Eye (tissue), 1 donor: ENCODE results near the gene CHD5.

Source experiments
- DNase-seq: peaks from one replicate; pipeline ENCODE4 v3.0.0-alpha.2; 2015

CHD5 gene

DNA sequence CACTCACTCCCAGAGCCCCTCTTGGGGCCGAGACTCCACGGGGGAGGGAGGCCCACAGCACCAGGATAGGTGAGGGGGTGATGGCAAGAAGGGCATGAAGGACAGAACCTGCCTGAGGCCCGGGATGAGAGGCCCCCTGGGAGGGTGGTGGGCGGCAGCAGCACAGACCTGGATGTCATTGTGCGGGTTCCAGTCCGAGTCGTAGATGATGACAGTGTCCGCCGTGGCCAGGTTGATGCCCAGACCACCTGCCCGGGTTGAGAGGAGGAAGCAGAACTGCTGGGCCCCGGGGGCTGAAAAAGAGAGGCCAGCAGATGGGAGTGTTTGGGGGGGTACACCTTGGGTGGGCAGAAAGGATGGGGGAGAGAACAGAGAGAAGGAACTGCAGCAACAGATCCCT is 50.1 kb downstream of the CHD5 start:
- DNase-seq = no peak

DNA sequence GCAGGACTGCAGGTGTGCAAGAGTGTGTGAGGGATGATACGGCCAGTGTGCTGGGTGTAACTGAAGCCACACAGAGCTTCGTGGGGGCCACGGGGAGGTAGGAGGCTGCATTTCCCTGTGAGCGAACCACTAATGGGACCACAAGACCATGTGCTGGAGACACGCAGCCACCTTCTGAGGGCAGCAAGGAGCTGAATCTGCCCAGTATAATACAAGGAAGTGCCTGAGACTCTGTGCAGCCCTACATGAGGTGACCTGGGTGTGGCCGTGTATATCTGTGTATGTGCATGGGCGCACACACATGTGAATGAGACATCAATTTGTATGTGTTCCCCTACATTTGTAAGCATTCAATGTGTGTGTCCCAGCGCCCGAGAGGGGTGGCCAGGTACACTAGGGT is 50.8 kb downstream of the CHD5 start:
- no peak for DNase-seq

DNA sequence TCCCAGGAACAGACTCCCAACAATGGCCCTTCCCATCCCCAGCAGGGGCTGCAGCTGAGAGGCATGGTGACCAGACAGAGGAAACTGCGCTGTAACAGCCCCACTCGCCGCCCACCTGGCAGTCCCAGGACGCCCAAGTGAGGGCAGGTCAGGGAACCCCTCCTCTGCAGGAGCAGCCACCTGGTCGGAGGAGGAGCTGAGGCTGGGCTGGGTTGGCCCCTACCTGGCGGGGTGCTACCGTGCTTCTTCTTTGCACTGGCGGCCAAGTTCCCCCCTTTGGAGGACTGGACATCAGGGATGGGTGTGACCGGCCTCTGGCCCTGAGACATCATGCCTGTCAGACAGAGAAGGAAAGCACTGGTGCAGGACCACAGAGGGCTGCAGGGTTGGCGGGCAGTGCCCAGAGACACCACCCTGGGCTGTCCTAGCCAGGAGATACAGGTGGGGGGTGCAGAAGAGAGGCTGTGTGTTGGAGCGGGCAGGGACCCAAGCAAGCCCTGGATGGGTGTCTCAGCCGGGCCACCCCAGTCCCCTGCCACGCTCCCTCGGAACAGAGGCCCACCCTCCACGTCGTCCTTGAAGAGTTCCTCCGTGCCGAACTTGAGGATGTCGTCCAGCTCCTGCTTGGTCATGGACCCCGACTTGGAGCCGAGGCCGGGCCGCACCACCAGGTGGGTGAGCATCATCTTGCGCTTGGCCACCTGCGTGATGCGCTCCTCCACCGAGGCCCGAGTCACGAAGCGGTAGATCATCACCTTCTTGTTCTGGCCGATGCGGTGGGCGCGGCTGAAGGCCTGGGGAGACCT is 51.6 kb downstream of the CHD5 start:
- DNase-seq = no peak

DNA sequence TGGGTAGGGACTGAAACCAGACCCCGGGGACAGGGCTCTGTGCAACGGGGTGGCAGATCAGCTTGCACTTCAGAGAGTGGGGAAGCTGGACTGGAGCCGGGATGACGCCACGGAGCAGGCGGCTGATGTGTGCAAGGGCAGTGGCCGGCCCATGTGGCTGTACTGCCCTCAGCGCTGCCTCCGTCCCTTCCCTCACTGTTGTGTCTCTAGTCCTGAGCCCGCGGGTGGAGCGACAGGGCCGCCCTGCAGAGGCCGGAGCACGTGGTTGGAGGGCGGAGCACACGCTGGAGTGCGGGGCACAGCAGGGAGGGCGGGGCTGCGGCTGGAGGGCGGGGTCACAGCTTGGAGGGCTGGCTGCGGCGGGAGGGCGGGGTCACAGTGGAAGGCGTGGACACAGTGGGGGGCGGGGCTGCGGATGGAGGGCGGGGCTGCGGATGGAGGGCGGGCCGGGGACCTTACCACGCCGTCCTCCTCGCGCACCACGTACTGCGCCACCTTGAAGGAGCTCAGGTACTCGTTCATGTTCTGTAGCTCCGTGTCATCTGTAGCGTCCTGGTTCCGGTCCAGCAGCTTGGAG is 52.4 kb downstream of the CHD5 start:
- DNase-seq = peak; percentile 89

DNA sequence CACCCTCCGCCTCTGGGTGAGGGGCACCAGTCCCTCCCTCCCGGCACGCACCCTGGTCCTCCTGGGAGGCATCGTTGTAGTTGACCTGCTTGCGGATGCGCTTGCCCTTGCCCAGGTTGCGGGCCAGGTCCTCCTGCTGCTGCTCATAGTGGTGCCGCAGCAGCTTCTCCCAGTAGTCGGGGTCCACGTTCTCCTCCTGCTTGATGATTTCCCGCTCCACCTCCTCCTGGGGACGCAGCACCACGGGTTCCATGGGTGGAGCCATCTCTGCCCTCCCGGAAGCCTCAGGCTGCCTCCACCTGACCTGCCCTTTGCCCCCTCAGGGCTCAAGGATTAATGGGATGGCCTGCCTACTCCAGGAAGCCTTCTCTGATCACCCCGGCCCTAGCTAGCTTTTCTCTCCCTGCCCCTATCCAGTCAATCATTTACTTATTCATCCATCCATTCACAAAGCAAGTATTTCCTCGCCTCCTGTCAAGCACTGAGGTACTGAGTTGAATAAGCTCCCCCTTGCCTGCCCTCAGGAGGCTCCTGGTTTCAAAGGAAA is 53.5 kb downstream of the CHD5 start:
- no peak for DNase-seq

DNA sequence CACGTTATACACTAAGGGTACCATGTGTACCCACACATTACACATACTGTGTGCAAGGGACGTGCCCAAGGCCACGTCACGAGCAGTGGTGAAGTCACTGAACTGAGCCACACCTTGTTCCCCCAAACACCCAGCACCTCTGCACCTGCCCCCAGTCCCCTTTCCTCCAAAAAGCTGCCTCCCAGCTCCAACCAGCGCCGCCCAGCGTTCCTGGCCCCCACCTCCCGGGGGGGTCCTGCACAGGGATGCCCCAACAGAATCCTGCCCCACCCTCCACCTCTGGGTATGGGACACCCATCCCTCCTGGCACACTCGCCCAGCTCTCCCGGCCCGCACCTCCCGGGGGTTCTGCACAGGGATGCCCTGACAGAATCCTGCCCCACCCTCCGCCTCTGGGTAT is 54.1 kb downstream of the CHD5 start:
- DNase-seq = no peak

DNA sequence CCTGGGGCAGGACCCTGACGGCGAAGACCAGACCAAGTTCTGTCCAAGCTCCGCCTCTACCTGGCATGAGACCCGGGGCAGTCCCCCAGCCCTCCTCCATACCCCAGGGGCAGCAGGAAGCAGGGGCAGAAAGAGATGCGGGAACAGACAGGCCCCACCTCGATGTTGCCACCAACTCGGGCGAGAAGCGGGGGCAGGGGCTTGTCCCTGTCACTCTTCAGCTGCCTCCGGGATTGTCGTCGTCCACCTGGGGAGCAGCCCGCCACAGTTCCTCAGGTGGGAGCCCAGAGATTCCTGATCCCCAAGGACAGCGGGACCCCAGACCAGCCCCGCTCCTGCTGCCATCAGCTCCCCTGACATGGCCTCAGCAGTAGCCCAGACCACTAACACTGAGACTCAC is 54.8 kb downstream of the CHD5 start:
- DNase-seq = no peak

DNA sequence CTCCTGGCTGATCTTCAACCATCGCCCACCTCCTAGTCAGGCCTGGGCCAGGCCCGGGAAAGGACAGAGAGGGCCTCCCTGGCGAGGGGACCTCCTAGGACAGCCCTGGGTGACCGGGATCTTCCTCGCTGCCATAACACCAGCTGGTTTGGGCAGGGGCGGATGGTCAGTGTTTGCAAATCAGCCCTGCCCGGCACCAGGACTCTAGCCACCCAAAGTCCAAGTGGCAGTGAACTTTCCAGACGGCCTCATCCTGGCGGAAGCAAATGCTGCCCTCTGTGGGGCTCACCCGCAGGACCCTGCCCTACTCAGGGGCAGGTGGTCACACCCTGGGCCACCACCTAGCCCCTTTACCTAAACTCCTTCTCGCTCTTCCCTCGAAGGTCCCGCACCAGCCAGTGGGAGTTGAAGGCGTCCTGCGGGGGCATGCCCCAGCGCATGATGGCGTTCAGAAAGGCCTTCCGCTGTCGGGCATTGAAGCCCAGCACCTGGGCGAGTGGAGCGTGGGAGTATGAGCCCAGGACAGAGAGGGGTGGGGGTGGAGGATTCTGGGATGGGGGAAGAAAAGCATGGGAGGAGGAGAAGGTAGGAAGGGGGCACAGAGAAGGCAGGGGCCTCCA is 55.3 kb downstream of the CHD5 start:
- DNase-seq = no peak

DNA sequence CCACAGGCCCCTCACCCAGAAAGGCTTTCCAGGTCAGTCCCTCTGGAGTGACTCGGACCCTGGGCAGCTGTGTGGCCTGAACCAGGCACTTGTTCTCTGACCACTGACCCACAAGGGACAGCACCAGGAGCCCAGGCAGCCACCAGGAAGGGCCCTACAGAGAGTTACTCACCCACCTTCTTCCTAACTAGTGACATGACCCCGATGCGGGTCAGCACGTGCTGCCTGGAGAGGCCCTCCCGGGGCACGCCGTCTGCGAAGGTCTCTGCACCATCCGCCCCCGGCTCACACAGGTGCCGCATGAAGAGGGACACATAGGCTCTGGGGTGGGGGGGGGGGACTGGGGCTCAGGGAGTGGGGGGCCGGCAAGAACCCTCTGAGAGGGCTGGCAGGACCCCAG is 55.8 kb downstream of the CHD5 start:
- DNase-seq = no peak

DNA sequence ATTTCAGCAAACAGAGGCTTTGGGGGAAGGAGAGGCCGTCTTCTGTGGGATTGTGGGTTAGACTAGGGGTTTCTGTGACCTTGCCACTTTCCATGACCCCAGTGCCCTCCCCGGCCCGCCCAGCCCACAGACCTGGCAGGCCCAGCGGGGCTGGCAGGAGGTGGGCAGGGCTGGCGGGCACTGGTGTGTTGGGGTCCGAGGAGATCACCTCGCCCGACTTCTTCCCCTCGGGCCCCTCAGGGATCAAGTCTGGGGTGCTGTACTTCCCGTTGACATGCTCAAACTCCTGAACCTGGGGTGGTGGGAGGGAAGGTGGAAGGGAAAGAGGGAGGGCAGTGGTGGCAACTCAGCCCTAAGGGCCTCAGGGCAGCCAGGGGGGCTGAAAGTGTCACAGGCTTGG is 56.3 kb downstream of the CHD5 start:
- no peak for DNase-seq

DNA sequence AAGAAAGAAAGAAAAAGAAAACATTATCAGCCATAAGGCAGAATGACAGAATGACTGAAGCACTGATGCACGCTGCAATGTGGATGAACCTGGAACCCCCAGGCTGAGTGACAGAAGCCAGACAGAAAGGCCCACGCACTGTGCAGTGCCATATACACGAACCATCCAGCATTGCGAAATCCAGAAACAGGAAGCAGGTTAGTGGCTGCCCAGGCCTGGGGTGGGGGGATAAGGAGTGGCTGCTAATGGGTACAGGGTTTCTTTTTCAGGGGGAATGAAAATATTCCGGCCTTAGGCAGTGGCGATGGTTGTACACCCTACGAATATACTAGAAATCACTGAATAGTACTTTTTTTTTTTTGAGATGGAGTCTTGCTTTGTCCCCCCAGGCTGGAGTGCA is 57.0 kb downstream of the CHD5 start:
- no peak for DNase-seq

DNA sequence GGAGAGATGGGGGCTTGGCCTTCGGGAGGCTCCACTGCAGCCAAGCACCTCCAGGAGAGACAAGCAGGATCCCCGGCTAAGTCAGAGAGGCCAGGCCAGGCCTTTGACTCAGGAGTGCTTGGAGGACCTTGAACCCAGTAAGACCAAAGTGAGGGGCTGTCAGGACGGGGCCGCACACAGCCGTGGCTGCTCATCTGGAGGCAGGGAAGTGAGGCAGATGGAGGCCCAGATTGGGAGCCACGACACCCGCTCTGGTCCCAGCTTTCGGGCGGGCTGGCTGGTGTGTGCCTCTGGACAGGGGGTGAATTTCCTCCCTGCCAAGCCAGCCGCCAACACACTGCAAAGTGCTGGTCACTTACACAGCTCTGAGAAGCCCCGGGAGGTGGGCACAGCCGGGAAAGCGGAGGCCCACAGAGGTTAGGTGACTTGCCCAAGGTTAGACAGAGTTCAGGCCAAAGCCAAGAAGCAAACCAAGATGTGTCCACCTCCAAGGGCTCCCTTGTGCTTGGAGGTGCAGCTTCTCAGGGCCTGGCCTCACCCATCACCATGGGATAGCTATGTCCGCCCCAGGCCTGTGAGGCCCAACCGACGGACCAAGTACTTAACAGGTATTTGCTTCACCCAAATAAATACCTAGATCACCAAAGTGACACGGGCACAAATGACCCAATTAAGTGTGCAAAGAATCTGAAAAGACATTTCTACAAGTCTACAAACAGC is 58.3 kb downstream of the CHD5 start:
- no peak for DNase-seq

DNA sequence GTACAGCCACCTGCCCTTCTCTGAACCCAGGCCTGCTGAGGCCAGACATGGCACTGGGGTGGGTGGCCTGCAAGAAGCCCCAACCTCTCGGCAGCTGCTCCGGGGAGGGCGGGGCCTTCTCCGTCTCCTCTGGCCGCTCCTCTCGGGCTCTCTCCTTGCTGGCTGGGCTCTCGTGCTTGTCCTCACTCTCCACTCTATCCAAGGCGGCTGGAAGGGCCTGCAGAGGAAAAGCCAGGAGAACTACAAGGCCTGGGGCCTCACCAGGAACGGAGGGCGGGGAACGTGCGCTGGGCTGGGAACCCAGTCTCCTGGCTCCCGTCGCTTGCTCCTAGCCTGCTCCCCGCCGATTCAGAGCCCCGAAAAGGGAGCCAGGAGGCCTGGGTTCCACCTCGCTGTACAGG is 59.1 kb downstream of the CHD5 start:
- no peak for DNase-seq

DNA sequence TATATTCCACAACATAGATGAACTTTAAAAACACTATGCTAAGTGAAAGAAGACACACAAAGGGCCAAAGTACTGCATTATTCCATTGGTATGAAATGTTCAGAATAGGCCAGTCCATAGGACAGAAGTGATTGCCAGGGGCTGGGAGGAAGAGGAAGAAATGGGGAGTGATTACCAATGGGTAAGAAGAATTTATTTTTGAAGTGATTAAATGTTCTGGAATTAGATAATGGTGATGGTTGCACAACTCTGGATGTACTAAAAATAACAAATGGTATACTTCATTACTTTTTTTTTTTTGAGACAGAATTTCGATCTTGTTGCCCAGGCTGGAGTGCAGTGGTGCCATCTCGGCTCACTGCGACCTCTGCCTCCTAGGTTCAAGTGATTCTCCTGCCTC is 61.7 kb downstream of the CHD5 start:
- DNase-seq = no peak

DNA sequence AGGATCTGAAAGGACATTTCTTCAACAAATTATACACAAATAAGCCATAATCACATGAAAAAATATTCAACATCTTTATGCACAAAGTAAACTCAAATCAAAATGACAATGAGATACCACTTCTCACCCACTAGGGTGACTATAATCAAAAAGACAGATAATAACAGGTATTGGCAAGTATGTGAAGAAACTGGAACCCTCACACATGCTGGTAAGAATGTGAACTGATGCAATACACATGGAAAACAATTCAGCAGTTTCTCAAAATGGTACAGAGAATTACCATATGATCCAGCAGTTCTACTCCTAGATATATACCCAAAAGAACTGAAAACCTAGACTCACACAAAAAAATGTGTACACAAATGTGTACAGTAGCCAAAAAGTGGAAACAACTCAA is 62.5 kb downstream of the CHD5 start:
- DNase-seq = no peak

DNA sequence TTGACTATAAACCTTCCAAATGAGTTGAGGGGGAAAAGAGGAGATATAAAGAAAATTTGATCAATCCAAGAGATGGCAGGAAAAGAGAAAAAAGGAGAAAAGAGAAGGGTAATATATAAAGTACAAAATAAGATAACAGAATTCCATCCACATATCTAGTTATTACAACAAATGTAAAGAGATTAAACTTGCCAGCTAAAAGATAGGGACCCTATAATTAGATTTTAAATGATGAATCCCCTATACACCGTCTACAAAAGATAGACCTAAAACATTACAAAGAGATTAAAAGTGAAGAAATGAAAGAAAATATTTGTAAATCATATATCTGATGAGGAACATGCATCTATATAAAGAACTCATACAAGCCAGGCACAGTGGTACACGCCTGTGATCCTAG is 63.1 kb downstream of the CHD5 start:
- no peak for DNase-seq

DNA sequence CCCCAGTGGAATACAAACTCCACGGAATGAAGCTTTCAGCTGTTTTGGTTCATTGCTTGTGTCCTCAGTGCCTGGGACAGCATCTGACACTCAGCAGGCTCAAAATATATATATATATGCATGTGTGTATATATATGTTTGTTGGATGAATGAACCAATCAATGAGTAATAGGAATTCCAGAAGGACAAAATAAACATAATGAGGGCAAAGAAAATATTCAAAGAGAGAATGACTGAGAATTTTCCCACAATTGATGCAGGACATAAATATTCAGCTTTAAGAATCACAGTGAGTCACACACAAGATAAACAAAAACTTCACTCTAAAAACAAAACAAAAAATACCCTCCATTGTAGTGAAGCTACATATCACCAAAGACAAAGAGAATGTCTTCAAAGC is 64.0 kb downstream of the CHD5 start:
- DNase-seq = no peak

DNA sequence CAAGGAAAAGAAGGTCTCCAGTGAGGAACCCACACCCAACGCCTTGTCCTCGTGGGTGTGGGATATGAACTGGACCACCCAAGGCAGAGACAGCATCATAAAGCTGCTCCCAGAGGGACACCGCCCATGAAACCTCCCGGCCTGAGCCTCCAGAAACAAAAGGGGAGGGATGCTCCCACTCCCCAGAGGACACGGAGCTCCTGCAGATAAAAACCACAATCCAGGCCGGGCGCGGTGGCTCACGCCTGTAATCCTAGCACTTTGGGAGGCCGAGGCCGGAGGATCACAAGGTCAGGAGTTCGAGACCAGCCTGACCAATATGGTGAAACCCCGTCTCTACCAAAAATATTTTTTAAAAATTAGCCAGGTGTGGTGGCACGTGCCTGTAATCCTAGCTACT is 66.4 kb downstream of the CHD5 start:
- no peak for DNase-seq

DNA sequence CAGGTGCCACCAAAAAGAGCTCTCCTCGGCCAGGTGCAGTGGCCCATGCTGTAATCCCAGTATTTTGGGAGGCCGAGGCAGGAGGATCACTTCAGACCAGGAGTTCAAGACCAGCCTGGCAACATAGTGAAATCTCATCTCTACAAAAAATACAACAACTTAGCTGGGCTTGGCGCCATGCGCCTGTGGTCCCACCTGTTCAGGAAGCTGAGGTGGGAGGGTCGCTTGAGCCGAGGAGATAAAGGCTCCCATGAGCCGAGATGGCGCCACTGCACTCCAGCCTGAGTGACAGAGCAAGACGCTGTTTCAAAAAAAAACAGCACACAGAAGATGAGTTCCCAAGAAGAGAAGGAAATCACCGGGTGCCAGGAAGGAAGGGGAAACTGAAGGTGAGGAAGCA is 67.0 kb downstream of the CHD5 start:
- no peak for DNase-seq

DNA sequence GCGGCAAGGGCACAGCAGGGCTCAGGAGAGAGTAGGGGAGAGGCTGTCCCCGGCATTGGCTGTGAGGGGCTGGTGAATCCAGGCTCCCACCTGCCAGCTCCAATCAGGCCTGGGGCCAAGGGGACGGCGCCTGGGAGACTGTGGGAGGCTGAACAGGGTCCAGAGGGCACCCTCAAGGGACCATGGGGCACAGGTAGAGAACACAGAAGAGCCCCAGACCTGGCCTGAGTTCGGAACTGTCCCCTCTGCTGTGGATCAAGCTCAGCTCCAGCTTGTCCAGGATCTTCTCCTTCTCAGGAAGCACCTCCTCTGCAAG is 67.5 kb downstream of the CHD5 start:
- DNase-seq = no peak

DNA sequence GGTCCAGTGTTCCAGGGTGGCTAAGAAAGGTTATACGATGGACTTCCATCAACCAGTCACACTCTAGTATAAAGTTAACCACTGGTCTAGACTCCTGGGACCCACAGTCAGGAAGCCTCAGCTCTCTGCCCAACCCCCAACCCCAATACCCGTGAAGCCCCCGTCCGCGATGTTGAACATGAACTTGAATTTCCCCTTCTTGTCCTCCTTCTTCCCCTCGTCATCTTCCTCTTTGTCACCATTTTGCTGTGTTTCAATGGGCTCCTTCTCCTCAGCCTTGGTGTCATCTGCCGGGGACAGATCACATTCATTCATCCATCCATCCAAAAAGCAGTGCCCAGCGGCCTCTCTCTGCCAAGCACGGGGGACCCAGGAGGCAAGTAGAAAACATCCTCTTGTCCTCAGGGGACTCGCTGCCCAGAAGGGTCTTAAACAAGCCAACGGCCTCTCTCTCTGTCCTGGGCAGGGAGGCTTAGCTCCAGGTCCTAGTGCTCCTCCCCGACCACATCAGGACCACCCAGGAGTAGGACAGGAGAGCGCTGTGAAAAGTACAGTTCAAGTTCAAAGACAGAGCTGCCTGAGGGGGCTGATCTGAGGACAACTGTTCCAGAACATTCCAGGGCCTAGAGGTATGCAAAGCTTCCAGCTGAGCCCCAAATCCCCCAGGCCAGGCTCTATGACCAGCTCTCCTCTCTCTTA is 68.0 kb downstream of the CHD5 start:
- no peak for DNase-seq

DNA sequence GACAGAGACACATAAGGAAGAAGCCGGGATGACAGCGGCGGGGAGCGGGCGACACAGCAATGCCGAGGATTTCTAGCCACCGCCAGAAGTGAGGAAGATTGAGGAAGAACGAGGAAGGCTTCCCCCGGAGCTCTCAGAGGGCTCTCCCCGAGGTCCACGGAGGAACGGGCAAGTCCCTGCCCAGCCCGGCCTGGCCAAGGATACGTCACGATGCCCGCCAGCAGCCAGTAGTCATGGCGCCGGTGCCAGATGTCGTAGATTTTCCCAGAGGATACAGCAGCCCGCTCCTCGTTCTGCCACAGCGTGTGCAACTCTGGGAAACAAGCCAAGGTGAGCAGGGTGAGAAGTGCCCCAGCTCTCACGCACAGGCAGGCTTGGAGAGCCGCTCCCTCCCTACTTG is 68.5 kb downstream of the CHD5 start:
- no peak for DNase-seq

DNA sequence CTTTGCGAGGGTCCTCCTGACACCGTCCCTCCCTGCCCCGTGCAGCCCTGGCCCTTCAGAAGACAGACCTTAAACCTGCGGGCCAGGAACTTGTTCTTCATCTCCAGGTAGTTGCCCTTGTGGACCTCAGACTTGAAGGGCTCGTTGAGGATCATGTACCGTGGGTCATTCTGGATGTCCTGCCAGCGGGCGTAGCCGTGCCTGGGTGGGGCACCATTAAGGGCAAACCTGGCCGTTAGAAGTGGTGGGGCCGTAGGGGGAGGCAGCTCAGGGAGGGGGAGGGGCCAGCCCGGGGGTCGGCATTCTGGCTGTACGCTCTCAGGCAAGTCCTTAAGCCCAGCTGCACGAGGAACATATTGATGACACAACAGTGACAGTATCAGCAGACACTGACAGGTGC is 69.8 kb downstream of the CHD5 start:
- no peak for DNase-seq
